ENCODE measurements around the gene NBAS.
"Not testable (repeated sequence)": the region's sequence is repeated elsewhere in the genome, so short reads cannot be mapped to it uniquely, and the experiment has no call there.

The NBAS gene

DNA sequence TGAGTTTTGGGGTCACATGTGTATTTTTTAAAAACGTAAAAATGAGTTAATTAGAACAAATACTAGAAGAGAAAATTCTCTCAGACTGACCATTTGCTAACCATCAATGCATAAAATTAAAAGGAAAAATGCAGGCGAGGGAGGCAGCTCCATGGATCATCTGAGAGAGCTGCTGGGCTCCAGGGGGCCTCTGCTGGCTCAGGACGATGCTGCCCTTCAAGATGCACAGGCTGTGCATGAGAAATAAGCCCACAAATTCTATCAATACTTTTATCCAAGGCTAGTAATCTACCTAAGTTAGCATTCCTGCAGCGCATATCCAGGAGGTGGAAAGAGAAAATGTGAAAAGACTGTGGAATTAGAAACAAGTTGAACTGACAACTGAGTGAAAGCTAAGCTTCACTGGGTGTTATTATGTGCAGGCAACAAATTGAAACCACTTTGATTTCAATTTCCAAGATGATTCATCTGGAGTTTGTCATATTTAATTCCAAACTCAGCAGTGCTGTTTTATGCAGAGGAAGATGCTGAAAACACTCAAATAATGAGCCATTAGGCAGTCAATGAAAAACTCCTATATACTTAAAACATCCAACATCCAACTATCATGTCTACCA lies 261.1 kb downstream of the NBAS start:
- no peak for DNase-seq

DNA sequence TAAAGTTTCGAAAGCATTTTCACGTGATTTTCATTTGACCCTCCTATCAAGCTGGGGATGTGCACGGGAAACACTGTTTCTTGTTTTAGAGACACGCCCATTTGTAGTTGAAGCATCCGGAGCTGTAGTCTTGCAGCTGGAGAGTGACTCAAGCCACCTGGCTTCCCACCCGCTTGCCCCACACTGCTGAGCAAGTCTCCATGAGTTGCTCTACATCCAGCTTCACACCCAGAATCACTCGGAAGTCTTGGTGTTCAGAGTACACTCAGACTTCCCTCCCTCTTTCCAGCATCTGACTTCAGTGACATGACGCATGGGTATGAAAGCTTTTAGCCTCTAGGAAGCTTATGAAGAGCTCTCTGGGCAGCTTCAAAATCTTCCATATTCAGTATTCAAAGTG lies 262.4 kb downstream of the NBAS start:
- DNase-seq: no peak

DNA sequence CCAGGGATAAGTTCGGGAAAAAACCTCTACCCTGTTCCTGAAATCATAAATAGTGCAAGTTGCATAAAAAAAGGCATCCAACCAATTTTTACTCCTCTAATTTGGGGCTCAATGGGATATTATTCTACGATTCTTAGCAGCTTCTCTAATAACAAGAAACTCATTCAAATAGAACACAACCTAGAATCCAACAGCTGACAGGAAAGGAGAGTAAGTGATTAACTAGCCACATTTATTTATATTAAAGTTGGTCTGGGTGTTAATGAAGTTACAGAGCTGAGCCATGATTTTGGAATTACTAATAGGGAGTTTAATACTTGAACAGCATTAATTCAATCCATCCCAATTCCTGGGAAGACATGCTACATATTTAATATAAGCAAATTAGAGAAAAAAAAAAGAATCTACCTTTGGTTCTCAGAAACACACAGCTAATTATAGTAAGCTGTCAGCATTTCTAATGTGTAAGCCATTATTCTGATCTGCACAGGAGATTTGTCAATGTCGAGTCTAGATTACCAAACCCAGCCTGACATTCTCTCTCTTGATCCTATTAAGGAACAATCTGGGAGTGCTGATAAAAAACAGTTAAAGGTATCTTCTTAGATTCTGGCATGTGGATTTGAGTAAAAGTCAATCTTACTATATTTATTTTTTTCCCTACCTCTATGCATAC lies 267.7 kb downstream of the NBAS start:
- DNase-seq: no peak

DNA sequence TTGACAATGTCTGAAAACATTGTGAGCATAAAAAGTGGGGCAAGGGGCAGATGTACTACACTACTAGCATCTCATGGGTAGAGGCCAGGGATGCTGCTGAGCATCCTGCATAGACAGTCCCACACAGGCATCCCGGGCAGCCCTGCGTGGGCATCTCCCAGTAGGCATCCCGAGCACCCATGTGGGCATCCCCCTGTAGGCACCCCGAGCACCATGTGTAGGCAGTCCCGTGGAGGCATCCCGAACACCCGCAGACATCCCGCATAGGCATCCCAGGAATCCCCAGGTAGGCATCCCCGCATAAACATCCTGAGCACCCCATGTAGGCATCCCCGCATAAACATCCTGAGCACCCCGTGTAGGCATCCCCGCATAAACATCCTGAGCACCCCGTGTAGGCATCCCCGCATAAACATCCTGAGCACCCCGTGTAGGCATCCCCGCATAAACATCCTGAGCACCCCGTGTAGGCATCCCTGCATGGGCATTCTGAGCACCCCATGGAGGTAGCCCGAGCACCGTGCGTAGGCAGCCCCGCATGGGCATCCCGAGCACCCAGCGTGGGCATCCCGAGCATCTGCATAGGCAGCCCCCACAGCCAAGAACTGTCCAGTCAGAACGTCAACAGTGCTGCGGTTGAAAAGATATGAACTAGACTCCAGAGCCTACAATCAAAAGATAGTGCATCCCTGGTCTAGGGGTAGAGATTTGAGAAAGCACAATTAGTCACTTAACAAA lies 273.5 kb downstream of the NBAS start:
- DNase-seq: no peak

DNA sequence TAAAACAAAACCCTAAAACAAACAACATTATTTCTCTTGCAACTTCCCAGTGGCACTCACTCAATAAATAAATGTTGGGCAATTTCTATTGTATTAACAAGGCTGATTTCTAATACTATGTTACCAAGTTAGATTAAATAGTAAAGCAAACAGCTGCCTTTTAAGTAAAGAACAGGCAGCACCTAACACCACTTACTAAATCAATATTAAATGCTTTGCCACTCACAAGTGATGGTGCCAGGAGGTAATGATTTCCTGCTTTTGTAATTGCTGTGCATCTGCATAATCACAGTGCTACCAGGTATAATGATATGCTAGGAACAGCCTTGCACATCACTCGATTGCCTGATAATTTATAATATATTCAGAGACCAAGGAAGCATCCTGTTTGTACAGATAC lies 276.5 kb downstream of the NBAS start:
- DNase-seq: no peak

DNA sequence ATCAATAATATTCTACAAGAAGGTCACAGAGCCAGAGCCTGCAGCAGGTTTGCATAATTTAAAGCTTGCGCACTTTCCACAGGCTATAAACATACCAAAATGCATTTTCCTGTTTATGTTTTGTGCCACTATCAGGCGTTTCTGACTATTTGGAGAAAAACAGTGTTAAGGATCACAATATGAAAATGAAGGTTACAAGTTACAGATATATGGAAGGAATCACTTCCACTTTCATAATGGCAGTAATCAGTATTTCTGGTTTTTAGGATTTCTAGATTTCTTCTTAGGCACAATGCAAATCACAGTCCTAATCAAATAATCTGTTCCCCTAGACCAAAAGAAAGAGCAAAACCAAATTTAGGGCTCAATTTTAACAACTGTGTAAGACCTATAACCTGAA lies 279.5 kb downstream of the NBAS start:
- DNase-seq: no peak

DNA sequence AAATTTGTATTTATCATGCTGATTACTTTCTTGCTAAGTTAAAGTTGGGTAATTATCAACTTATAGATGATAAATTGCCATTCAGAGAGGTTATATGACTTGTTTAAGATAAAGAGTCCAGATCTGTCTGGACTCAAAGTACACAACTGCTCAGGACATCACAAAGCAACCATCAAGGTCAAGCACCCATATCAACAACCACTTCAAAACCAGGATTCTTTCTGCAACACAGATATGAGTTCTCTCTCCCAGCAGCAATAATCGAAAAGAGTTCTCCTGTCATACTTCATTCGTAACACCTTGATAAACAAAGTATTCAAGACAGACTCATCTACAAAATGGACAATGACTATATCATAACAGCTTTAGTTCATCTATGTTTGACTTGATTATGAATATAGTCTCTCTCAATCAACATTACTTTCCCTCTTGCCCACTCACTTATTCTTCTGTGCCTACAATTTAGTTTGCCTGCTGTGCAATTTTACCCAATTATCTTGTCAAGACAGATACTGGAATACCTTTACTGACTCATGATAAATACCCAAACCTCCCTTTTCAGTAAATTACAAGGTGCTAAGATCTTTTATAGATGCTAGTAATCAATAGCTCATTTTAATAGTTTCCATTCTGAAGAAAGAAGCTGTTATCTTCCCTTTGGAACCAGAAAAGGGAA lies 281.8 kb downstream of the NBAS start:
- DNase-seq: no peak

DNA sequence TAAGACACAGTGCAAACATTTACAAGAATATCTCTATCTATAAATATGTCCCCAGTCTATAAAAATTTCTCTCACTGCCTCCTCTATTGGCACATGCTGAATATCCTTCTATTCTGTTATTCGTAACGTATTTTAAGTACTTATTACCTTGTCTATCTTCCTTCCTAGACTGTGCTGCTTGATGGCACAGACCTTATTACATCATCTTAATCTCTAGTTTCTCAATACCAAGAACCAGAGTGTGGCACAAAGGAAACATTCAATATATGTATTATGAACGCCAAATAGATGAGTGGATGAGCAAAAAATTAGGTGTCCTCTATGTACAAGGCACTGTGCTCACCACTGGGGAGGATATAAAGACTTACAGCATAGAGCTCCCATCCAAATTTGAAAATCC lies 282.8 kb downstream of the NBAS start:
- DNase-seq: no peak

DNA sequence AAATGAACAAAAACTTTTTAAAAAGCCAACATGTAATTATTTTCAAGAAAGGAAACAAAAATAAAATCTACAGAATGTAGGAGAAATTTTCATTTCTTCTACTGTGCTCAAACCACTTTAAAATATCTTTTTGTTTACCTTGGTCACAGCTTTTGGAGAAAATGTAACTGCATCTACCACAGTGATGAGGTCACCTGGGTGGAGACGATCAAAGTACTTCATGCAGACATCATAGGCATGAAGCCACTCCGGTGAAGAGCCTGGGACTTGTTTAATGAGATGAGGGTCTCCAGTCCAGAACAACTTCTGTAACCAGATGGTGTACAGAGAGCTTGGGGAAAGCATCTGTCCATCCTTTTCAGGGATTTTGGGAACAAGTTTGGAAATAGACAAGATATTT lies 285.8 kb downstream of the NBAS start:
- no peak for DNase-seq

DNA sequence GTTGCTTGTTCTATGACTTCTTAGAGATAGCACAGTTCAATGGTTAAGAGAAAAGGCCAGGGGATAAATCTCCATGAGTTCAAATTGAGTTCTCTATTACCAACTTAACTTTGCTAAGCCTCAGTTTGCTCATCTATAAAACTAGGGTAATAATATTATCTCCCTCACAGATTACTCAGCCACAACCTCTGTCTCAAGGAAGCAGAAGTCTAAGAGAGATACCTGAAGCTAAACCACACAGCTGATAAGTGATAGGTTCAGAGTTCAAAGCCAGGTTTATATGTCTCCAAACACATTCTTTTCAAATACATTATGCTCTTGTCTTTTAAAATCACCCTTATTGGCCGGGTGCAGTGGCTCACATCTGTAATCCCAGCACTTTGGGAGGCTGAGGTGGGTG lies 287.7 kb downstream of the NBAS start:
- no peak for DNase-seq

DNA sequence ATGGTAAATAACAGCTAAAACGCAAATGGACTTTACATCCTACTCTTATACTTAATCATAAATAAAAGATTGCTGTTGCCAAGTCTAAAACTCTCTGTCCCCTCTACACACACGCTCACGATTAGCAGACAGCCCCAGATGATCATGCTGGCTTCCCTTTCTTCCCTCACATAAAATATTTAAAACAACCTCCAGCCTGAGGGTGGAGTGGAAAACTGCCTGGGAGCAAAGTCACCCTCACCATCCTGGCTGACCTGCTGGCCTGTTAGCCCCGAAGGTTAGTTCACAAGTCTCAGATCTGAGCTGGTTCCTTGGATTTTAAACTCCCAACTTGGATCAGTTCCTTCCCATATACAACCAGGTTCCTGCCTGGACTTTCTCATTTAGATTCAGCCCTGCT lies 288.2 kb downstream of the NBAS start:
- no peak for DNase-seq

DNA sequence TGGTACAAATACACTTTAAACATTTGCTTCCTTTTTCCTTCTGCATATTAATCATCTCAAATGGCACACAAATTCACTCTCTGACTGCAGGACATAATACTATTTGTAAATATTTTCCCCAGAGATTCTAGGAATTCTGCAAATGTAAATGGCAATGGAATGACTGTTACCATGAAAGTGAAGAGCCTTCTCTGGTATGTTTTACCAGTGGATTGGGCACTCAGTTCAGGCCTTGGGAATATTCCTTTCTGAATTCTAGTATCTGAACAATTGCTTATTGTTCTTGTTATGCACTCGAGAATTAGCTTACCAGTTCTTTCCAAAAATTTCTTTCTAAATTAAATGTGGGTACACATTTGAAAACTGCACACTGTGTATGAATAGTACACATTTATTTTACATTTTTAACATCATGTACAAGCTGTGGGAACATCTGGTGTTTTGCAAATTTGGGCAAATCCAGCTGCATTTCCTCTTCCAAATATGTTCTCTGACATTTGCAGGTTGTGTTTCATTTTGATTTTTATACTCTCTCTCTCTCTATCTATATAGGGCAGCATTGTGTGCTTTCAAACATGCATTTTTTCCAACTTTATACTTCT lies 289.1 kb downstream of the NBAS start:
- DNase-seq: no peak

DNA sequence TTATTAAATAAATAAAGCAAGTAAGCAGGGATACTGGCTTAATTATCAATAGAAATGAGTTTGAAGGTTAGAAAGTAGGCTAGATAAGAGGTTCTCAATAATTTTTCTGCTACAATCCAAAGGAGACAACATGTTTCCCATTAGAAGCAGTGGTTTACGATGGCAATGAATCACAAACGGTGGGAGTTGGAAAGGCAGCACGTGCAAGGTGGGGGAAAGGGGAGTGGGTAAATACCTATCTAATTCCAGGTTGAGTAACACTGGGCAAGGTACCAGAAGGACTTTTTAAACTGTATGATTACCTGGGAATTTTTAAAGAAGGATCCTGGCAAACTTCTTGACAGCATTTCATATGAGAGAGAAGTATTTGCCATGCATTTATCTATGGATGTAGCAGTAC lies 289.9 kb downstream of the NBAS start:
- no peak for DNase-seq

DNA sequence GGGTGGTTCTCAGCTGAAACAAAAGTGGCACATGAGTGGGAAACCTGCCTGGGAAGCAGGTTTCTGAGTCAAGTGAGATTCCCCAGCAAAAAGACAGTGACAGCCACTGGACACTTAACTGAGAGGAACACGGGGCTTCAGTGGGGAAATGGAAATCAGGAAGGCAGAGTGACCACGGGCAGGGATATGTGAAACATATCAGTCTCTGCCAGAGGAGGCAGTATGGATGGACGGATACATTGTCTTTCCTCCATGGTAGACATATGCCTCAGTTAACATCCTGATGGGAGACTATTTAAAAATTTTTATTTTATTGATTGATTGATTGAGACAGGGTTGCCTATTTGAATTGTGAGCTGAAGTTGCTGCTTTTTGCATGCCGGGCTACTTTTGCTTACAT lies 292.1 kb downstream of the NBAS start:
- DNase-seq: no peak

DNA sequence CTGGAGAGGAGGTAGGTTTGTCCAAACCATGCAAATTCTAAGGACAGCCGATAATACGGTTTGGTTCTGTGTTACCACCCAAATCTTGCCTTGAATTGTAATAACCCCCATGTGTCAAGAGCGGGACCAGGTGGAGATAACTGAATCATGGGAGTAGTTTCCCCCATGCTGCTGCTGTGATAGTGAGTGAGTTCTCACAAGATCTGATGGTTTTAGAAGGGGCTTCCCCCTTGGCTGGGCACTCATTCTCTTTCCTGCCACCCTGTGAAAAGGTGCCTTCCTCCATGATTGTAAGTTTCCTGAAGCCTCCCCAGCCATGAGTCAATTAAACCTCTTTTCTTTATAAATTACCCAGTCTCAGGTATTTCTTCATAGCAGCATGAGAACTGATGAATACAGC lies 295.2 kb downstream of the NBAS start:
- no peak for DNase-seq

DNA sequence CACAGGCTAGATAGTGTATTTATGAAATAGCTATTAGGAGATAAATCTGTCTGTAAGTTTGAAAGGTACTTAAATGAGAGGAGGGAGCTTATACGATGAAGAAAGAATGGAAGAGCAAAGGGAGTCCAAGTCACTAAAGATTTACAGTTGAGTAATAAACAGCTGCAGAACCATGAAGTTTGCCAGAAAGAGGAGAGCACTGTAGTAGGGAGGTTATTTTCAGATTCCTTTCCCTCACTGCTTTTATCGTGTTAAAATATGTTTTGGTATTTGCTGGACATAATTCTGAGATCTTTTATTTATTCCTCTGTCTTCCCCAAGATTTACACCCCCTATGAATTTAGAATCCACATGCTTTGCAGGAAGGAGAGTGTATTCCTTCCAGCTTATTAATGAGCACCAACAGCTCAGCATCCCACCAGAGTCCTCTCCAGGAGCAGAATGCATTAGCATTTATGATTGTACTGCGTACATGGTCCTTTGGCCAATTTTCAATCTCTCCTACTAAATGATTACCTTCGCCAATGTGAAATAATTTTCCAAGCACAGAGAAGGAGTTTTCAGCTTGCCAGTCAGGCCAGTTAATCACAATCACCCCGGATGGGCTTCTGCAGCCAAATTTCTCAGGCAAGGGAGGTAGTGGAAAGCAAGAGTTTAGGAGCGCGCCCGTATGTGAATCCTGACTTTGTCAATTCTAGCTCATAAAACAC lies 297.0 kb downstream of the NBAS start:
- no peak for DNase-seq

DNA sequence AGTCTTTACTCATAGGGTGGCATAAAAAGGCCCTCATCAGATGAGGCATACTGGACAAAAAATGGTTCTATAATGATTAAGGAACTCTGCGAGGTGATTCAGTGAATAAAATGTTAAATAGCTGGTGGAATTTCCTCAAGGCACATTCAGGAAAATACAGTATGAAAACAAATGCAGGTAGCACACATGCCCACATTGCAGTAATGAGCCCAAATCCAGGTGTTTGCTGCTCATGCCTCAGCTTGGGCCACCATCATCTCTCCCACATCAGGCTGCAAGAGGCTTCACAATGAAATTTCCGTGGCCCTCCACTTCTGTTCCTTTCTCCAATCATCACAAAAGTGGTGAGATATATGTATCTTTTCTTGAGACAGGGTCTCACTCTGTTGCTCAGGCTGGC lies 298.3 kb downstream of the NBAS start:
- no peak for DNase-seq

DNA sequence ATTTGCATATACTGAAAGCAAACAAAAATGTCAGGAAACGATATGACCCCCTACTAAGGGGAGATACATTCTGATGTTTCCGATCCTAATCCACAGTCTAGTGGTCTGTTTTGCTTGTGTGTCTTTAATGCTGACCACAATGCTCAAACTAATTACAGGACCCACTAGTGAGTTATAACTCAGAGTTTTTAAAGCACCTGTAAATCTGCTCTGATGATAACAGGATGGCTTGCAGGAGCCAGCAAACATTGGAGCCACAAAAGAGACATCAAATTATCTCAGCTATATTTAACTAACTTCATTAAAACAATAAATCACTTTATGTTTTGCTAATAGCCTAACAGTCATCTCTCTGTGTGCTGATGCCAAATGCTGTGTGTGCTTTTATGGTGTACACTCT lies 300.3 kb downstream of the NBAS start:
- DNase-seq: no peak

DNA sequence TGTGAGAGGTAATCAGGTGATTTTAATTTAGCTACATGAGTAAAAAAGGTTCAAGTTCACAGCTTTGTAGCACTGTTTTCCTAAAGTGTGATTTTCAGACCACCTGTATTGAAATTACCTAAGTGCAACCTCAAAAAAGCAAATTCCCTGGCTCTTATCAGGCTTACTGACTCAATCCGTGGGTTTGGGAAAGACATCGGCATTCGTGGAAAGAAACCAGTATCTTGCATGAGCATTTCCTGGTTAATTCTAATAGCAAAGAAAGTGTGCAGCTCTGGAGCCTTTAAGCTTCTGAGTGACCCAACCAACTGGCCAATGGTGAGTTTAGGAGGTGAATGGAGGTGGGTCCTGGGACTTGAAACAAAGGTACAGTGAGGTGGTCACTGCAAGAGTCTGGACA lies 300.9 kb downstream of the NBAS start:
- DNase-seq: no peak

DNA sequence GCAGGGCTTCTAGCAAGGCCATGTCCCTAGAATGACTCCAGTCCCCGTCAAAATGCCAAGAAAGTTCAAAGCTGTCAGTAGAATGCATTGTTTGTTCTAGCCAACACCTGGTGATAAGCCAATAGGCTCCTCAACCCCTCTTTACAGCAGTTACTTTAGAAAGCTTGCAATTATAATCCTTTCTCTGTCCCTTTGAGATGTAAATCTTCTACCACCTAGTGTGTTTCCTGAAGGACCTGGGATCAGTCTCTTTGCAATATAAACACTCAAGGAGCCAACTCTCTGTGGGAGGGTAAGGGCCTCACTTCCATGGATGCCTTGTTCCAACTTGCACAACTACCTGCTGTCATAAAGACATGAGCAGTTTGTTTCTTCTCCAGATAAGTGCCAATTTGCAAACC lies 301.8 kb downstream of the NBAS start:
- DNase-seq: no peak

DNA sequence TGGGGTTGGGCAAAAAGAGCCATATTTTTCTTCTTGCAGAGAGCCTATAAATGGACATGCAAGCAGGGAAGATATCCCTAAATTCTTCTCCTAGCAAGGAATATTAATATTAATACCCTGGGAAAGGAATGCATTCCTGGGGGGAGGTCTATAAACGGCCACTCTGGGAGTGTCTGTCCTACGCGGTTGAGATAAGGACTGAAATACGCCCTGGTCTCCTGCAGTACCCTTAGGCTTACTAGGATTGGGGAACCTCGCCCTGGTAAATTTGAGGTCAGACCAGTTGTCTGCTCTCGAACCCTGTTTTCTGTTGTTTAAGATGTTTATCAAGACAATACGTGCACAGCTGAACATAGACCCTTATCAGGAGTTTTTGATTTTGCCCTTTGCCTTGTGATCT lies 302.7 kb downstream of the NBAS start:
- DNase-seq: not testable (repeated sequence)

DNA sequence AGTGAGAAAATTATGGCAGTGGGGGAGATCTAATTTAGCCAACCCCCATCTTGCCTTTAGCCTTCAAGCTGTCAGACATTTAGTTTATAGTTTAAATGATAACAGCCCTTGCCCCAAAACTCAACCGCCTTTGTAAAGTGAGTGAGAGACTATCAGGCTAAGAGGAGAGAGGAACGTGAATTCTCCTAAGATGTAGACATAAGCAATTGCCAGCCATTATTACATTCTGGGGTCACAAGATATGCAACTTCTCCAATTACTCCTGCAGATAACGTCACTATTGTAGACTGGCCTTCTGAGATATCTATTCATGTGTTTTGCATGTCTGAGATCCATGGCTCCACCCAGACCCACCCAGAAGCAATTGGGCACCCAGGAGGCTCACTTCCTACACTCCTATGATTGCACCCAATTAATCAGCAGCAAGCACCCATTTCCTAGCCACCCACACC lies 307.3 kb downstream of the NBAS start:
- DNase-seq: no peak

DNA sequence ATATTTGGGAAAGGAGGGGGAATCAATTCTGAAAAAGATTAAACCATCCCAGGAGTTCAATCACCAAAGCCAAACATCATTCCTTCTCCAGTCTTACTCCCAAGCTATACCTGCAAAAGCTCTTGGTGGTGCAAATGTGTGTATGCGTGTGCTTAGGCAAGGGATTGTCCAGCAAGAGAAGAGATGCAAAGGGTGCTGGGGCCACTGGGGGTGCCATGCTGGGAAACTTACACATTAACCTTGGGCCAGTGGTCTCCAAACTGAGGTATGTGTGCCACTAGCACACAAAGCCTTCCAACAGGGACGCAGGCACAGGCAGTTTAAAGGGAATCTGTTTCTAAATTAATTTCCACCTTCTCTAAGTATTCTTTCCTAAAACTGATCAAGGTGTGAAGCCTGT lies 307.9 kb downstream of the NBAS start:
- DNase-seq: no peak
